Neuronal stem cell (in vitro differentiated cells): ENCODE results near the gene FGD2.
"Not testable (repeated sequence)": the region's sequence is repeated elsewhere in the genome, so short reads cannot be mapped to it uniquely, and the experiment has no call there.

Experiments
- DNase-seq: peaks from one replicate; pipeline ENCODE4 v3.0.0-alpha.2; 2013; ENCODE audit warnings: low spot score
- H2AFZ ChIP-seq: one replicate; pipeline ENCODE4 v1.6.1; 2013; ENCODE audit warnings: mild to moderate bottlenecking, low read length, inconsistent platforms
- H2AK5ac ChIP-seq: 2 replicates; pipeline ENCODE4 v1.6.1; 2013; ENCODE audit warnings: low read depth, mild to moderate bottlenecking, inconsistent platforms, low read length, moderate library complexity, mixed read lengths
- H2BK120ac ChIP-seq: 2 replicates; pipeline ENCODE4 v1.6.1; 2013; ENCODE audit warnings: low read depth, mild to moderate bottlenecking, inconsistent platforms, low read length, moderate library complexity, mixed read lengths
- H2BK12ac ChIP-seq: one replicate; pipeline ENCODE4 v1.6.1; 2013; ENCODE audit warnings: low read length, inconsistent platforms
- H2BK15ac ChIP-seq: 2 replicates; pipeline ENCODE4 v1.6.1; 2013; ENCODE audit warnings: mild to moderate bottlenecking, low read length, inconsistent platforms, mixed read lengths
- H2BK5ac ChIP-seq: one replicate; pipeline ENCODE4 v1.6.1; 2013; ENCODE audit warnings: inconsistent platforms, mild to moderate bottlenecking, low read length, moderate library complexity
- H3K14ac ChIP-seq: one replicate; pipeline ENCODE4 v1.6.1; 2013; ENCODE audit warnings: low read length, inconsistent platforms
- H3K18ac ChIP-seq: 2 replicates; pipeline ENCODE4 v1.6.1; 2013; ENCODE audit warnings: low read length, inconsistent platforms
- H3K23ac ChIP-seq: 2 replicates; pipeline ENCODE4 v1.6.1; 2013; ENCODE audit warnings: low read depth, mild to moderate bottlenecking, mixed read lengths, low read length, inconsistent platforms; ENCODE audit not compliant: poor library complexity
- H3K27ac ChIP-seq: replicated peaks from 3 replicates; pipeline ENCODE4 v1.5.1; 2013; ENCODE audit warnings: low read length, inconsistent platforms
- H3K27me3 ChIP-seq, 3 experiments: 2 replicates each; pipeline ENCODE4 v1.6.1; 2013; ENCODE audit warnings: low read length in 3 of 3, mild to moderate bottlenecking in 2 of 3, inconsistent platforms in 1 of 3, low read depth in 1 of 3, mixed read lengths in 1 of 3, moderate library complexity in 1 of 3; ENCODE audit not compliant: control insufficient read depth in 3 of 3, insufficient read depth in 3 of 3
- H3K36me3 ChIP-seq, 2 donors: replicated peaks in 1 of 2; 2 replicates each; pipeline ENCODE4 v1.6.1; 2013; ENCODE audit warnings: low read length in 2 of 2; ENCODE audit not compliant: control insufficient read depth in 2 of 2, insufficient read depth in 2 of 2
- H3K4ac ChIP-seq: 2 replicates; pipeline ENCODE4 v1.6.1; 2013; ENCODE audit warnings: inconsistent platforms, mild to moderate bottlenecking, low read length, moderate library complexity
- H3K4me1 ChIP-seq, 2 donors: 1 replicate in 1 of 2; 2 replicates in 1 of 2; pipeline ENCODE4 v1.6.1; 2013; ENCODE audit warnings: low read length in 2 of 2, low read depth in 1 of 2; ENCODE audit not compliant: control insufficient read depth in 2 of 2, insufficient read depth in 1 of 2
- H3K4me2 ChIP-seq: one replicate; pipeline ENCODE4 v1.6.1; 2013; ENCODE audit warnings: mild to moderate bottlenecking, low read length, inconsistent platforms; ENCODE audit not compliant: insufficient read depth, poor library complexity, severe bottlenecking
- H3K4me3 ChIP-seq, 2 donors: 2 replicates each; pipeline ENCODE4 v1.5.1; 2013; ENCODE audit warnings: low read length in 2 of 2, mild to moderate bottlenecking in 2 of 2, inconsistent platforms in 1 of 2, moderate library complexity in 1 of 2
- H3K79me1 ChIP-seq: one replicate; pipeline ENCODE4 v1.6.1; 2013; ENCODE audit warnings: low read depth, mild to moderate bottlenecking, inconsistent platforms, low read length, moderate library complexity
- H3K9ac ChIP-seq: one replicate; pipeline ENCODE4 v1.6.1; 2013; ENCODE audit warnings: mild to moderate bottlenecking, low read depth, low read length, inconsistent platforms; ENCODE audit not compliant: poor library complexity
- H3K9me3 ChIP-seq, 2 donors: replicated peaks in 1 of 2; 2 replicates each; pipeline versions ENCODE3 to v1.6.1; 2013; ENCODE audit warnings: low read length in 2 of 2, mild to moderate bottlenecking in 2 of 2, inconsistent platforms in 1 of 2, low read depth in 1 of 2, mixed read lengths in 1 of 2, moderate library complexity in 1 of 2; ENCODE audit not compliant: control insufficient read depth in 2 of 2, insufficient read depth in 1 of 2
- H4K8ac ChIP-seq: one replicate; pipeline ENCODE4 v1.6.1; 2013; ENCODE audit warnings: low read depth, mild to moderate bottlenecking, inconsistent platforms, low read length, moderate library complexity
- H4K91ac ChIP-seq: one replicate; pipeline ENCODE4 v1.6.1; 2013; ENCODE audit warnings: low read length, low read depth, mild to moderate bottlenecking, inconsistent platforms; ENCODE audit not compliant: poor library complexity
- WGBS, 2 donors: extraction: QIAGEN DNeasy Blood & Tissue Kit; methylation state at CpG; one replicate each; pipeline ENCODE4 v1.1.7; 2013; ENCODE audit warnings: missing lambda C conversion rate in 2 of 2, mixed read lengths in 1 of 2; ENCODE audit not compliant: insufficient read length in 2 of 2, insufficient replicate concordance in 1 of 2; ENCODE audit errors: extremely low coverage in 2 of 2; 5-methylcytosine and 5-hydroxymethylcytosine counted together

FGD2 gene

GRCh38 chr6:37039958-37040357 lies 34.5 kb downstream of the FGD2 start:
- H2BK15ac ChIP-seq, result no peak overlapping the region
- no peak overlapping the region for H3K4me2 ChIP-seq
- H2AFZ ChIP-seq, result no peak overlapping the region
- H3K79me1 ChIP-seq, result no peaks in the 10 kb centered on the region
- H3K9me3 ChIP-seq, result no peaks in the 10 kb centered on the region
- no peak overlapping the region for H3K18ac ChIP-seq
- H3K9ac ChIP-seq, result no peak overlapping the region
- H3K36me3 ChIP-seq, result no peaks in the 10 kb centered on the region
- H2BK5ac ChIP-seq, result no peak overlapping the region
- H3K4me1 ChIP-seq, result no peaks in the 10 kb centered on the region
- no peaks in the 10 kb centered on the region for H3K27me3 ChIP-seq
- H4K91ac ChIP-seq, result no peak overlapping the region
- H4K8ac ChIP-seq, result no peak overlapping the region
- H2AK5ac ChIP-seq, result no peak overlapping the region
- H2BK120ac ChIP-seq, result no peak overlapping the region
- no peak overlapping the region for H3K4ac ChIP-seq
- no peak for DNase-seq
- H3K23ac ChIP-seq, result no peak overlapping the region
- H3K4me3 ChIP-seq, result no peak overlapping the region
- H3K27ac ChIP-seq, result no peak overlapping the region
- H2BK12ac ChIP-seq, result no peak overlapping the region
- WGBS, 2 donors, result no CpG with 5 or more reads among the region's 4 CpGs
- H3K14ac ChIP-seq, result no peak overlapping the region

DNA sequence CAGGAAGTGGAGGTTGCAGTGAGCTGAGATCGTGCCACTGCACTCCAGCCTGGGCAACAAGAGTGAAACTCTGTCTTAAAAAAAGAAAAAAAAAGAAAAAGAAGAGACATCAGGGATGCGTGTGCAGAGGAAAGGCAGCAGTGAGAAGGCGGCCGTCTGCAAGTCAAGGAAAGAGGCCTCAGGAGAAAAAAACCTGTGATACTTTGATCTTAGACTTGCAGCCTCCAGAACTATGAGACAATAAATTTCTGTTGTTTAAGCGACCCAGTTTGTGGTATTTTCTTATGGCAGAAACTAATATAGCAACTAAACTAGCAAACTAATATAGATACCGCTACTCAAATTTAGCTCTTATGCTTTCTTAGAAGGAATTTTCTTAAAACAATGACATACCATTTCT lies 36.1 kb downstream of the FGD2 start:
- H2BK15ac ChIP-seq, result no peak overlapping the region
- H3K9ac ChIP-seq, result no peak overlapping the region
- no peak overlapping the region for H3K4me2 ChIP-seq
- no peaks in the 10 kb centered on the region for H3K36me3 ChIP-seq
- H3K27ac ChIP-seq, result no peak overlapping the region
- no peak overlapping the region for H2BK5ac ChIP-seq
- H2BK12ac ChIP-seq, result no peak overlapping the region
- DNase-seq, result no peak
- H3K18ac ChIP-seq, result no peak overlapping the region
- no peak overlapping the region for H3K4me3 ChIP-seq
- no peak overlapping the region for H4K8ac ChIP-seq
- no peaks in the 10 kb centered on the region for H3K9me3 ChIP-seq
- H3K23ac ChIP-seq, result no peak overlapping the region
- H3K27me3 ChIP-seq, result no peaks in the 10 kb centered on the region
- H2AK5ac ChIP-seq, result no peak overlapping the region
- no peak overlapping the region for H4K91ac ChIP-seq
- H2AFZ ChIP-seq, result no peak overlapping the region
- no peak overlapping the region for H2BK120ac ChIP-seq
- no peaks in the 10 kb centered on the region for H3K4me1 ChIP-seq
- no CpG with 5 or more reads among the region's 6 CpGs for WGBS, 2 donors
- H3K79me1 ChIP-seq, result no peaks in the 10 kb centered on the region
- H3K14ac ChIP-seq, result no peak overlapping the region
- no peak overlapping the region for H3K4ac ChIP-seq

DNA sequence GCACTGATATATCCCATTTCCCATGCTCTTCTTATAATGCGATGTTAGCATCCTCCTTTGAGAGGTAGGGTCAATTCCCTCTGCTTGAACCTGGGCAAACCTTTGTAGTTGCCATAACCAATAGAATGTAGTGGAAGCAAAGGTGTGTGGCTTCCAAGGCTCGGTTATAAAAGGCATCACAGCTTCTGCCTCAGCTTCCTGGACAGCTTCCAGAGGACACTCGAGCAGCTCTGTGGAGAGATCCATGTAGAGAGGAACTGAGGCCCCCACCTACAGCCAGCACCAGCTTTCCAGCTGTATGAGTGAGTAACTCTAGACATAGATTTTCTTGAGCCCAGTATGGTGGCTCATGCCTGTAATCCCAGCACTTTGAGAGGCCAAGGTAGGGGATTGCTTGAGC lies 36.7 kb downstream of the FGD2 start:
- no peak overlapping the region for H3K27ac ChIP-seq
- no peak overlapping the region for H3K4me3 ChIP-seq
- H3K23ac ChIP-seq, result no peak overlapping the region
- no peaks in the 10 kb centered on the region for H3K79me1 ChIP-seq
- no peak overlapping the region for H3K14ac ChIP-seq
- H3K4ac ChIP-seq, result no peak overlapping the region
- no peak overlapping the region for H3K4me2 ChIP-seq
- H2AFZ ChIP-seq, result no peak overlapping the region
- H3K9ac ChIP-seq, result no peak overlapping the region
- no peaks in the 10 kb centered on the region for H3K9me3 ChIP-seq
- H4K91ac ChIP-seq, result no peak overlapping the region
- no peaks in the 10 kb centered on the region for H3K27me3 ChIP-seq
- H2BK120ac ChIP-seq, result no peak overlapping the region
- H2AK5ac ChIP-seq, result no peak overlapping the region
- H3K4me1 ChIP-seq, result no peaks in the 10 kb centered on the region
- H2BK15ac ChIP-seq, result no peak overlapping the region
- no peak overlapping the region for H2BK12ac ChIP-seq
- H3K36me3 ChIP-seq, result no peaks in the 10 kb centered on the region
- no CpG with 5 or more reads among the region's 3 CpGs for WGBS, 2 donors
- H2BK5ac ChIP-seq, result no peak overlapping the region
- no peak for DNase-seq
- no peak overlapping the region for H3K18ac ChIP-seq
- H4K8ac ChIP-seq, result peak overlapping the region; percentile 17

GRCh38 chr6:37043091-37043490 lies 37.6 kb downstream of the FGD2 start:
- not testable (repeated sequence) for H3K4ac ChIP-seq, H3K36me3 ChIP-seq, H2AFZ ChIP-seq, H3K9me3 ChIP-seq, H3K14ac ChIP-seq, H3K79me1 ChIP-seq, H3K4me1 ChIP-seq, DNase-seq, H2BK120ac ChIP-seq, H2AK5ac ChIP-seq, H3K18ac ChIP-seq, H4K91ac ChIP-seq, H3K27ac ChIP-seq, H2BK12ac ChIP-seq, H3K23ac ChIP-seq, H3K27me3 ChIP-seq, H3K4me2 ChIP-seq, H2BK15ac ChIP-seq, H3K9ac ChIP-seq, H4K8ac ChIP-seq, H2BK5ac ChIP-seq, H3K4me3 ChIP-seq
- WGBS, 2 donors, result no CpG with 5 or more reads among the region's 3 CpGs
